Activated naive CD8-positive, alpha-beta T cell treated with anti-CD3 and anti-CD28 coated beads for 36 hours (primary cell): ENCODE measurements around the gene GHRL. TPM values are rescaled to one million over a fixed set of nuclear protein-coding genes. Genes with fewer than 3 reads are reported as not detected.
"Not testable (repeated sequence)": the region's sequence is repeated elsewhere in the genome, so short reads cannot be mapped to it uniquely, and the experiment has no call there.

Source experiments
- DNase-seq: peaks from one replicate; pipeline ENCODE4 v3.0.0; 2021
- H3K27ac Mint-ChIP-seq: one replicate; pipeline ENCODE4 v1.8.0; 2022; ENCODE audit warnings: mild to moderate bottlenecking, moderate library complexity, mixed read lengths
- H3K27me3 Mint-ChIP-seq: one replicate; pipeline ENCODE4 v1.8.0; 2022; ENCODE audit warnings: mild to moderate bottlenecking, mixed read lengths
- H3K36me3 Mint-ChIP-seq: one replicate; pipeline ENCODE4 v1.8.0; 2021; ENCODE audit warnings: mild to moderate bottlenecking, mixed read lengths
- H3K4me1 Mint-ChIP-seq: one replicate; pipeline ENCODE4 v1.8.0; 2021; ENCODE audit warnings: mixed read lengths
- H3K4me3 Mint-ChIP-seq: one replicate; pipeline ENCODE4 v1.8.0; 2022; ENCODE audit warnings: mild to moderate bottlenecking, moderate library complexity, mixed read lengths
- H3K9me3 Mint-ChIP-seq: one replicate; pipeline ENCODE4 v1.8.0; 2022; ENCODE audit warnings: mixed read lengths
- total RNA-seq, 2 experiments: library from RNA; stranded (reverse); gene quantifications; one replicate each; pipeline ENCODE4 v1.2.3, GENCODE V29; 2021

The GHRL gene
- total RNA-seq, 2 experiments from 2014 or later = 0.38 to 0.41 TPM

GRCh38 chr3:10280177-10280529, 12.6 kb downstream of the GHRL start:
- peaks cover 12% of the 10 kb centered on the region for H3K36me3 Mint-ChIP-seq
- H3K4me3 Mint-ChIP-seq = no peak overlapping the region
- peaks cover 35% of the 10 kb centered on the region for H3K4me1 Mint-ChIP-seq
- no peaks in the 10 kb centered on the region for H3K9me3 Mint-ChIP-seq
- no peaks in the 10 kb centered on the region for H3K27me3 Mint-ChIP-seq
- no peak overlapping the region for H3K27ac Mint-ChIP-seq
- DNase-seq = no peak

GRCh38 chr3:10279384-10280176, 13.2 kb downstream of the GHRL start:
- DNase-seq = no peak
- H3K27me3 Mint-ChIP-seq = no peaks in the 10 kb centered on the region
- peaks cover 33% of the 10 kb centered on the region for H3K4me1 Mint-ChIP-seq
- no peaks in the 10 kb centered on the region for H3K9me3 Mint-ChIP-seq
- peak overlapping the region; percentile 7 for H3K27ac Mint-ChIP-seq
- no peak overlapping the region for H3K4me3 Mint-ChIP-seq
- H3K36me3 Mint-ChIP-seq = peaks cover 12% of the 10 kb centered on the region

- DNase-seq = no peak
- H3K4me1 Mint-ChIP-seq = peaks cover 30% of the 10 kb centered on the region
These were observed 14.2 kb downstream of the GHRL start for GRCh38 chr3:10278501-10278900.

GRCh38 chr3:10277115-10277625, 15.6 kb downstream of the GHRL start:
- Mint-ChIP-seq H3K4me1 (peaks cover 32% of the 10 kb centered on the region), H3K36me3 (peaks cover 20% of the 10 kb centered on the region), H3K9me3 (no peaks in the 10 kb centered on the region), H3K27ac (peak overlapping the region; percentile 52), H3K27me3 (no peaks in the 10 kb centered on the region), H3K4me3 (no peak overlapping the region)
- no peak for DNase-seq

More at GRCh38 chr3:10278501-10278900, 14.2 kb downstream of the GHRL start:
- no peaks in the 10 kb centered on the region for H3K27me3 Mint-ChIP-seq
- H3K4me3 Mint-ChIP-seq = no peak overlapping the region
- no peak overlapping the region for H3K27ac Mint-ChIP-seq
- H3K36me3 Mint-ChIP-seq = peaks cover 14% of the 10 kb centered on the region
- no peaks in the 10 kb centered on the region for H3K9me3 Mint-ChIP-seq

GRCh38 chr3:10274601-10275000, 18.1 kb downstream of the GHRL start:
- no peak for DNase-seq
- Mint-ChIP-seq H3K36me3 (peaks cover 16% of the 10 kb centered on the region), H3K9me3 (no peaks in the 10 kb centered on the region), H3K4me1 (peaks cover 33% of the 10 kb centered on the region), H3K27me3 (no peaks in the 10 kb centered on the region), H3K27ac (peak overlapping the region; percentile 17), H3K4me3 (no peak overlapping the region)

GRCh38 chr3:10273702-10274305, 18.9 kb downstream of the GHRL start:
- no peak for DNase-seq
- Mint-ChIP-seq H3K27ac (no peak overlapping the region), H3K4me3 (no peak overlapping the region), H3K27me3 (no peaks in the 10 kb centered on the region), H3K36me3 (peaks cover 20% of the 10 kb centered on the region), H3K9me3 (no peaks in the 10 kb centered on the region), H3K4me1 (peaks cover 33% of the 10 kb centered on the region)

- H3K27ac Mint-ChIP-seq = no peak overlapping the region
- no peaks in the 10 kb centered on the region for H3K27me3 Mint-ChIP-seq
- peaks cover 34% of the 10 kb centered on the region for H3K4me1 Mint-ChIP-seq
- no peak for DNase-seq
- no peak overlapping the region for H3K4me3 Mint-ChIP-seq
- H3K36me3 Mint-ChIP-seq = peaks cover 26% of the 10 kb centered on the region
- H3K9me3 Mint-ChIP-seq = no peaks in the 10 kb centered on the region
These were observed 19.8 kb downstream of the GHRL start for GRCh38 chr3:10272977-10273376.

- DNase-seq = not testable (repeated sequence)
These were observed 20.3 kb downstream of the GHRL start for GRCh38 chr3:10272476-10272875.

GRCh38 chr3:10269443-10269842, 23.3 kb downstream of the GHRL start:
- no peak for DNase-seq
- H3K36me3 Mint-ChIP-seq = peaks cover 48% of the 10 kb centered on the region
- H3K27me3 Mint-ChIP-seq = no peaks in the 10 kb centered on the region
- no peak overlapping the region for H3K27ac Mint-ChIP-seq
- no peak overlapping the region for H3K4me3 Mint-ChIP-seq
- H3K9me3 Mint-ChIP-seq = no peaks in the 10 kb centered on the region
- peaks cover 53% of the 10 kb centered on the region for H3K4me1 Mint-ChIP-seq

More at GRCh38 chr3:10272476-10272875, 20.3 kb downstream of the GHRL start:
- H3K27ac Mint-ChIP-seq, H3K27me3 Mint-ChIP-seq, H3K9me3 Mint-ChIP-seq, H3K4me3 Mint-ChIP-seq: not testable (repeated sequence)
- peaks cover 28% of the 10 kb centered on the region for H3K36me3 Mint-ChIP-seq
- H3K4me1 Mint-ChIP-seq = peaks cover 36% of the 10 kb centered on the region

- Mint-ChIP-seq H3K36me3 (peaks cover 52% of the 10 kb centered on the region), H3K4me1 (peaks cover 54% of the 10 kb centered on the region), H3K27me3 (no peaks in the 10 kb centered on the region), H3K4me3 (no peak overlapping the region), H3K27ac (no peak overlapping the region), H3K9me3 (no peaks in the 10 kb centered on the region)
- no peak for DNase-seq
These were observed 23.8 kb downstream of the GHRL start for GRCh38 chr3:10268930-10269329.

GRCh38 chr3:10268116-10268515, 24.6 kb downstream of the GHRL start:
- no peaks in the 10 kb centered on the region for H3K27me3 Mint-ChIP-seq
- no peaks in the 10 kb centered on the region for H3K9me3 Mint-ChIP-seq
- H3K4me3 Mint-ChIP-seq = no peak overlapping the region
- no peak for DNase-seq
- peaks cover 54% of the 10 kb centered on the region for H3K36me3 Mint-ChIP-seq
- H3K27ac Mint-ChIP-seq = no peak overlapping the region
- peaks cover 55% of the 10 kb centered on the region for H3K4me1 Mint-ChIP-seq

- H3K27ac Mint-ChIP-seq = peak overlapping the region; percentile 3
- not testable (repeated sequence) for H3K27me3 Mint-ChIP-seq, H3K4me3 Mint-ChIP-seq, DNase-seq, H3K9me3 Mint-ChIP-seq
- peaks cover 59% of the 10 kb centered on the region for H3K36me3 Mint-ChIP-seq
- H3K4me1 Mint-ChIP-seq = peaks cover 58% of the 10 kb centered on the region
These were observed 25.8 kb downstream of the GHRL start for GRCh38 chr3:10266936-10267335.

- Mint-ChIP-seq H3K4me1 (peaks cover 62% of the 10 kb centered on the region), H3K27me3 (no peaks in the 10 kb centered on the region), H3K9me3 (no peaks in the 10 kb centered on the region), H3K27ac (no peak overlapping the region), H3K4me3 (peak overlapping the region; percentile 8), H3K36me3 (peaks cover 67% of the 10 kb centered on the region)
- DNase-seq = no peak
These were observed 26.9 kb downstream of the GHRL start for GRCh38 chr3:10265833-10266232.

GRCh38 chr3:10263646-10264363, 28.9 kb downstream of the GHRL start:
- Mint-ChIP-seq H3K4me3 (peak overlapping the region; percentile 63), H3K9me3 (no peaks in the 10 kb centered on the region), H3K4me1 (peaks cover 69% of the 10 kb centered on the region), H3K36me3 (peaks cover 75% of the 10 kb centered on the region), H3K27ac (peak overlapping the region; percentile 82), H3K27me3 (no peaks in the 10 kb centered on the region)
- peak; percentile 72 for DNase-seq

GRCh38 chr3:10262027-10262426, 30.7 kb downstream of the GHRL start:
- Mint-ChIP-seq H3K4me3 (no peak overlapping the region), H3K27me3 (no peaks in the 10 kb centered on the region), H3K9me3 (no peaks in the 10 kb centered on the region), H3K36me3 (peaks cover 68% of the 10 kb centered on the region), H3K4me1 (peaks cover 64% of the 10 kb centered on the region), H3K27ac (peak overlapping the region; percentile 54)
- no peak for DNase-seq
